ENCODE results near the gene UBAP1. TPM values are rescaled to one million over a fixed set of nuclear protein-coding genes. Genes with fewer than 3 reads are reported as not detected.
A peak's percentile ranks its signal among the peaks of the same experiment; 100 is the strongest.

Gene UBAP1
- total RNA-seq, 4 donors from 2014 or later, result 49.2 to 101 (median 66.8) TPM

DNA sequence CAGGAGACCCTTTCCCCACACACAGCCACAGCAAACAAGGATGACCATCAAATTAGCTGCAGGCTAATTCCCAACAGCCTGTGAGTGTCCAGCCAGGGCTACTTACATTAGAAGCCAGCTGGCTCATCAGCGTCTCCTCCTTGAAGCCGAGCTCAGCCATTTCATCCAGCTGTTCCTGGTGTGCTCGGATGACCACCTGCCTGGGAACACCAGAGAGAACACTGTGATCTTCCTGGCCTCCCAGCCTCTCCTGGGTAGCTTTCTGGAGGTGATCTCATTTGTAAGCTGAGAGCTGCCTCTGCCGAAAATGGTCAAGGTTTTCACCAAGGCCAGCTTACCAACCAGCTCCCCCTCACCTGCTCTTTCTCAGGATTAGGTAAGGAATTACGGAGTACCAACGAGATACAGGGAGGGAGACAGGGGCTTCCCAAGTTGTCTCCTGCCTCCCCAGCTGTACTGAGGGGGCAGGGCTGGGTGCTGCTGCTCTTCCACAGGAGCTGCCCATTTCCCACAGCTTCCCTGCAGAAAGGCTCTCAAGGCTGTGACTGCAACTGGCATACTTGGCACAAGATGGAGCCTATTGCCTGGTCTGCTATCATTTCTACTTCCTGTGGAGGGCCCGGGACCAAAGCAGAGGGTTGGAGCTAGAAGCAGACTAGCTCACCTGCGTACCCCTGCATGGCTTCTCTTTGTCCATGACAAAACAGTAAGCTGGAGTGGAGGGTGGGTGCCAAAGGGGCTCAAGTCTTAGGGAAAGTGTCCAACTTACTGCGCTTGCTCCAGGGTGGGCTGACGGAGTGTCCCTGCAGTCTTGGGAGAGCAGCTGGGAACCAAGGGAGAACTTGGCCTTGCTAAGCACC, 76.4 kb downstream of the UBAP1 start:
- Histone ChIP-seq H3K4me1 (peaks cover 2 to 69% (median 38%) of the 10 kb centered on the region in 3 donors), H3K9me3 (no peaks in the 10 kb centered on the region), H3K36me3 (peaks cover 0 to 24% of the 10 kb centered on the region in 2 donors), H3K4me3 (no peak overlapping the region), H3K27ac (peak overlapping the region; percentile 58 to 90 (median 86)), H3K27me3 (no peaks in the 10 kb centered on the region)
- WGBS, 2 donors (ENCODE audit: low coverage in 1 of 2), result 13 to 25% methylated on average over 3 to 4 of the region's 10 CpGs
- ATAC-seq, result peak; percentile 39
- TF ChIP-seq POLR2AphosphoS5 (IDR thresholded peaks at IDR 0.05) (no peak), EP300 (IDR thresholded peaks at IDR 0.05) (no peak), POLR2A (IDR thresholded peaks at IDR 0.05) (no peak)
- TF ChIP-seq, protein P1, sequence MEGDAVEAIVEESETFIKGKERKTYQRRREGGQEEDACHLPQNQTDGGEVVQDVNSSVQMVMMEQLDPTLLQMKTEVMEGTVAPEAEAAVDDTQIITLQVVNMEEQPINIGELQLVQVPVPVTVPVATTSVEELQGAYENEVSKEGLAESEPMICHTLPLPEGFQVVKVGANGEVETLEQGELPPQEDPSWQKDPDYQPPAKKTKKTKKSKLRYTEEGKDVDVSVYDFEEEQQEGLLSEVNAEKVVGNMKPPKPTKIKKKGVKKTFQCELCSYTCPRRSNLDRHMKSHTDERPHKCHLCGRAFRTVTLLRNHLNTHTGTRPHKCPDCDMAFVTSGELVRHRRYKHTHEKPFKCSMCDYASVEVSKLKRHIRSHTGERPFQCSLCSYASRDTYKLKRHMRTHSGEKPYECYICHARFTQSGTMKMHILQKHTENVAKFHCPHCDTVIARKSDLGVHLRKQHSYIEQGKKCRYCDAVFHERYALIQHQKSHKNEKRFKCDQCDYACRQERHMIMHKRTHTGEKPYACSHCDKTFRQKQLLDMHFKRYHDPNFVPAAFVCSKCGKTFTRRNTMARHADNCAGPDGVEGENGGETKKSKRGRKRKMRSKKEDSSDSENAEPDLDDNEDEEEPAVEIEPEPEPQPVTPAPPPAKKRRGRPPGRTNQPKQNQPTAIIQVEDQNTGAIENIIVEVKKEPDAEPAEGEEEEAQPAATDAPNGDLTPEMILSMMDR (IDR thresholded peaks at IDR 0.05), result no peak

DNA sequence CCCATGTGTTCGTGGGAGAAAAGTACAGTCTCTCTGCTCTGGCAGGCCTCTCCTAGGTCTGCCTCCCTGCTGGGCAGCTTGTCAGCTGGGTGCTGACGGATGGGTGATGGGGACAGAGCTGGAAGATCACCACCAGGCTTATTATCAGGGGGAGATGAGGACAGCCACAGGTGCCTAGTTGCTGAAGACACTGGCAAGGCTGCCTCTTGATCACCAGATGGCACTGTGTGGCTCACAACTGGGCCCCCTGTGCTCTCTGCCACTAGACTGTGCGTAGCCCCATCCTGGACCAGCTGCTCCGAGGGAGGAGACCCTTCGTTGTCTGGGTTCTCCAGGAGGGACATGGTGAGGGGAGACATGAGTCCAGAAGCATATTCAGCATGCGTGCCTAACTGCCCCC, 77.3 kb downstream of the UBAP1 start:
- H3K27me3 ChIP-seq, result no peaks in the 10 kb centered on the region
- peaks cover 0 to 15% of the 10 kb centered on the region in 2 donors for H3K36me3 ChIP-seq
- TF ChIP-seq, protein P1 (IDR thresholded peaks at IDR 0.05), result peak in 1 of 4 experiments; percentile 11
- TF ChIP-seq POLR2A (IDR thresholded peaks at IDR 0.05), result no peak
- H3K27ac ChIP-seq, result peak overlapping the region in 3 of 4 donors; percentile 85 to 90 (median 88)
- ATAC-seq, result no peak
- H3K4me3 ChIP-seq, result no peak overlapping the region
- 100% methylated on average over 1 of the region's 6 CpGs; no CpG with 5 or more reads in 1 of the 2 donors for WGBS, 2 donors (ENCODE audit: low coverage in 1 of 2)
- no peaks in the 10 kb centered on the region for H3K9me3 ChIP-seq
- H3K4me1 ChIP-seq, result peaks cover 2 to 67% (median 38%) of the 10 kb centered on the region in 3 donors

DNA sequence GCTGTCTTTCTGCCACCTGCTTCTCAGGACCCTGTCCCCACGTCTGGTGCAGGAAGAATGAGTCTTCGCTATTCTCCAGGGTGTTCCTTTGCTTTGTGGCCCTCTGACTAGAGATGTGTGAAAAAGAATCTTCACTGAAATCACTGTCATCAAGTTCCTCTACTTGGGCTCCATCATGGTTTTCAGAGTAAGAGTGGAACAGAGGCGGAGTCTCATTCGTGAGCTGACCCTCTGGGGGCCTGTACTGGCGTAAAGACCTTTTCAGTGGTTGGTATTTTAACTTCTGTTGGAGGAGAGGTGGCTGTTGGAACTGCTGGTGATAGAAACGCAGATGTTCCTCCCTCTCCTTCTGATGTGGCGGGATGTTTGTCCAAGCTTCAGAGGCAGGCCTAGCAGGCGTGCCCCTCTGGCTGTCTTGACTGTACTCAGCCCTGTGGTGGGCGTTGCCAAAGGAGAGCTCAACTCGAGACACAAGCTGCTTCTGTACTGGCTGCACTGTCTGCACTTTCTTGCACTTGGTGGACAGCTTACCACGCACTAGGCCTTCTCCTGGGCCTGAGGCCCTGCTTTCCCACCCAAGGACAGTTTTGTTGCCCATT, 78.2 kb downstream of the UBAP1 start:
- 70 to 75% methylated on average over 6 of the region's 11 CpGs for WGBS, 2 donors (ENCODE audit: low coverage in 1 of 2)
- ATAC-seq, result peak; percentile 26
- H3K4me1 ChIP-seq, result peaks cover 2 to 57% (median 38%) of the 10 kb centered on the region in 3 donors

DNA sequence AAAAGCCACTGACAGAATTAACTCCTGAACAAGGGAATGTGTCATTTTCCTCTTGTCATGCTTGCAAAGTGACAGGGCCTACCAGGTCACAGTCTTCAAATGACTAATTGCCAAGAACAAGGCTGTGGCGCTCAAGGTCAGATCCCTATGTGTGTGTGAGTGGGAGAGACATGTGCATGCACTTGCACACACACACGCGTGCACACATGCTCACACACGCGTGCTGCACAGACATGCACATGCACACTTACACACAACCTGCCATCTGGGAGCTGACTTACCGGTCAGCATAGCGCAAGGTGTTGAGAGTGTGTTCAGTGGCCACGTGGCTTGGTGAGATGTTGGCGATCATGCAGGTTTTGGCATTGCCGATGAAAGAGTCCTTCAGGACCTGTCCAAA, 80.5 kb downstream of the UBAP1 start:
- WGBS, 2 donors (ENCODE audit: low coverage in 1 of 2), result 95 to 100% methylated on average over 1 to 7 of the region's 10 CpGs
- H3K4me1 ChIP-seq, result peaks cover 0 to 35% (median 18%) of the 10 kb centered on the region in 3 donors
- H3K4me3 ChIP-seq, result no peak overlapping the region

More for the DNA sequence above, 78.2 kb downstream of the UBAP1 start:
- Histone ChIP-seq H3K4me3 (no peak overlapping the region), H3K9me3 (no peaks in the 10 kb centered on the region), H3K36me3 (peaks cover 0 to 5% of the 10 kb centered on the region in 2 donors), H3K27me3 (no peaks in the 10 kb centered on the region), H3K27ac (peak overlapping the region in 2 of 4 donors; percentile 85 to 88)
- TF ChIP-seq POLR2AphosphoS5 (IDR thresholded peaks at IDR 0.05) (no peak), POLR2A (IDR thresholded peaks at IDR 0.05) (no peak), EP300 (IDR thresholded peaks at IDR 0.05) (no peak)
- TF ChIP-seq, protein P1 (IDR thresholded peaks at IDR 0.05), result no peak

DNA sequence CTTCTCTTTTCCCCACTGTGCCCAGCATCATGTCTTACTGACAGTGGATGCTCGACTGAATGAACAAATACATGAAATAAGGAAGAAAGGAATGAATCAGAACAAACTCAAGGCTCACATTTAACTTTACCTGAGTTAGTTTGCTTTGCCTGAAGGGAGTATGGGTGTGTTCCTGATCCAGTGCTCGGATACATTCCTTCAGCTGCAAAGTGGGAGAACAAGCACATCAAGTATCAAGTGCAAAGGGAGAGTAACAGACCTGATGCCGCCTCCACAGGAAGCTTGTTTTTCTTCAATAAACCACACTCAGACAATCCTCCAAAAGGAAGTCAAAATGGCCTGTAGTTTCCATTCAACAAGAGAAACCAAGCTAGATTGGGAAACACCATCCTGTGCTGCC, 84.1 kb downstream of the UBAP1 start:
- ATAC-seq, result no peak
- Histone ChIP-seq H3K27me3 (no peaks in the 10 kb centered on the region), H3K4me3 (no peak overlapping the region), H3K4me1 (no peaks in the 10 kb centered on the region), H3K36me3 (no peaks in the 10 kb centered on the region), H3K27ac (no peak overlapping the region), H3K9me3 (no peaks in the 10 kb centered on the region)
- no peak for TF ChIP-seq EP300 (IDR thresholded peaks at IDR 0.05)
- TF ChIP-seq POLR2AphosphoS5 (IDR thresholded peaks at IDR 0.05), result no peak
- TF ChIP-seq, protein P1 (IDR thresholded peaks at IDR 0.05), result no peak
- TF ChIP-seq POLR2A (IDR thresholded peaks at IDR 0.05), result no peak
- 100% methylated on average over 1 to 2 of the region's 3 CpGs for WGBS, 2 donors (ENCODE audit: low coverage in 1 of 2)

More for the DNA sequence above, 80.5 kb downstream of the UBAP1 start:
- H3K9me3 ChIP-seq, result no peaks in the 10 kb centered on the region
- H3K36me3 ChIP-seq, result no peaks in the 10 kb centered on the region
- ATAC-seq, result no peak
- no peaks in the 10 kb centered on the region for H3K27me3 ChIP-seq
- no peak for TF ChIP-seq EP300 (IDR thresholded peaks at IDR 0.05)
- TF ChIP-seq POLR2A (IDR thresholded peaks at IDR 0.05), result no peak
- H3K27ac ChIP-seq, result no peak overlapping the region
